ENCODE results near the gene HSPE1.

HSPE1 gene

GRCh38 chr2:197498235-197498936, 1.8 kb upstream of the HSPE1 start:
- peak overlapping the region; percentile 79 for H3K4me3 ChIP-seq (ENCODE audit: control insufficient read depth, low read depth, low read length)
- no peak for DNase-seq (ENCODE audit: low read depth)
- TF ChIP-seq CTCF (conservative IDR thresholded peaks at IDR 0.05; ENCODE audit: control insufficient read depth, insufficient read depth, low read depth, low read length): no peak

GRCh38 chr2:197498937-197499593, 1.1 kb upstream of the HSPE1 start:
- no peak for TF ChIP-seq CTCF (conservative IDR thresholded peaks at IDR 0.05; ENCODE audit: control insufficient read depth, insufficient read depth, low read depth, low read length)
- DNase-seq (ENCODE audit: low read depth): peak; percentile 42

GRCh38 chr2:197500503-197501131, 438 bp downstream of the HSPE1 start:
- peak overlapping the region; percentile 79 for H3K4me3 ChIP-seq (ENCODE audit: control insufficient read depth, low read depth, low read length)
- no peak for TF ChIP-seq CTCF (conservative IDR thresholded peaks at IDR 0.05; ENCODE audit: control insufficient read depth, insufficient read depth, low read depth, low read length)
- DNase-seq (ENCODE audit: low read depth): peak; percentile 10

More at GRCh38 chr2:197498937-197499593, 1.1 kb upstream of the HSPE1 start:
- peak overlapping the region; percentile 79 for H3K4me3 ChIP-seq (ENCODE audit: control insufficient read depth, low read depth, low read length)

GRCh38 chr2:197502201-197502600, 2.0 kb downstream of the HSPE1 start:
- H3K4me3 ChIP-seq (ENCODE audit: control insufficient read depth, low read depth, low read length): no peak overlapping the region
- TF ChIP-seq CTCF (conservative IDR thresholded peaks at IDR 0.05; ENCODE audit: control insufficient read depth, insufficient read depth, low read depth, low read length): no peak
- no peak for DNase-seq (ENCODE audit: low read depth)

- no peak for TF ChIP-seq CTCF (conservative IDR thresholded peaks at IDR 0.05; ENCODE audit: control insufficient read depth, insufficient read depth, low read depth, low read length)
- no peak overlapping the region for H3K4me3 ChIP-seq (ENCODE audit: control insufficient read depth, low read depth, low read length)
- DNase-seq (ENCODE audit: low read depth): no peak
Measured at GRCh38 chr2:197502685-197503084, 2.5 kb downstream of the HSPE1 start.

- DNase-seq (ENCODE audit: low read depth): no peak
- H3K4me3 ChIP-seq (ENCODE audit: control insufficient read depth, low read depth, low read length): no peak overlapping the region
- TF ChIP-seq CTCF (conservative IDR thresholded peaks at IDR 0.05; ENCODE audit: control insufficient read depth, insufficient read depth, low read depth, low read length): no peak
Measured at GRCh38 chr2:197504000-197504399, 3.8 kb downstream of the HSPE1 start.
